Measurements from ENCODE around the gene BPIFB6. TPM values are rescaled to one million over a fixed set of nuclear protein-coding genes. Genes with fewer than 3 reads are reported as not detected.

The BPIFB6 gene
- total RNA-seq, 4 donors from 2014 or later = not detected

- no peaks in the 10 kb centered on the region for H3K36me3 ChIP-seq
- DNase-seq = no peak
- 43 to 53% methylated on average over 9 of the region's 9 CpGs for WGBS, 2 donors
- no peak for TF ChIP-seq POLR2A (IDR thresholded peaks at IDR 0.05)
- H3K4me1 ChIP-seq = no peaks in the 10 kb centered on the region
- H3K9me3 ChIP-seq = no peaks in the 10 kb centered on the region
- H3K27ac ChIP-seq = no peak overlapping the region
- peaks cover 0 to 22% (median 0%) of the 10 kb centered on the region in 4 donors for H3K27me3 ChIP-seq
- intact Hi-C loops (cut with DNase I) = no loop called here
- H3K4me3 ChIP-seq = no peak overlapping the region
Measured at GRCh38 chr20:33065785-33066184, 34.3 kb downstream of the BPIFB6 start.

GRCh38 chr20:33067806-33068205 lies 36.4 kb downstream of the BPIFB6 start:
- DNase-seq = no peak
- H3K4me3 ChIP-seq = no peak overlapping the region
- WGBS, 2 donors = 69% methylated on average over 3 of the region's 3 CpGs
- H3K4me1 ChIP-seq = no peaks in the 10 kb centered on the region
- no peak overlapping the region for H3K27ac ChIP-seq
- intact Hi-C loops (cut with DNase I) = no loop called here
- TF ChIP-seq, protein P1, sequence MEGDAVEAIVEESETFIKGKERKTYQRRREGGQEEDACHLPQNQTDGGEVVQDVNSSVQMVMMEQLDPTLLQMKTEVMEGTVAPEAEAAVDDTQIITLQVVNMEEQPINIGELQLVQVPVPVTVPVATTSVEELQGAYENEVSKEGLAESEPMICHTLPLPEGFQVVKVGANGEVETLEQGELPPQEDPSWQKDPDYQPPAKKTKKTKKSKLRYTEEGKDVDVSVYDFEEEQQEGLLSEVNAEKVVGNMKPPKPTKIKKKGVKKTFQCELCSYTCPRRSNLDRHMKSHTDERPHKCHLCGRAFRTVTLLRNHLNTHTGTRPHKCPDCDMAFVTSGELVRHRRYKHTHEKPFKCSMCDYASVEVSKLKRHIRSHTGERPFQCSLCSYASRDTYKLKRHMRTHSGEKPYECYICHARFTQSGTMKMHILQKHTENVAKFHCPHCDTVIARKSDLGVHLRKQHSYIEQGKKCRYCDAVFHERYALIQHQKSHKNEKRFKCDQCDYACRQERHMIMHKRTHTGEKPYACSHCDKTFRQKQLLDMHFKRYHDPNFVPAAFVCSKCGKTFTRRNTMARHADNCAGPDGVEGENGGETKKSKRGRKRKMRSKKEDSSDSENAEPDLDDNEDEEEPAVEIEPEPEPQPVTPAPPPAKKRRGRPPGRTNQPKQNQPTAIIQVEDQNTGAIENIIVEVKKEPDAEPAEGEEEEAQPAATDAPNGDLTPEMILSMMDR (IDR thresholded peaks at IDR 0.05) = no peak
- no peak for TF ChIP-seq POLR2A (IDR thresholded peaks at IDR 0.05)
- no peaks in the 10 kb centered on the region for H3K36me3 ChIP-seq
- no peaks in the 10 kb centered on the region for H3K9me3 ChIP-seq
- peaks cover 0 to 35% (median 0%) of the 10 kb centered on the region in 4 donors for H3K27me3 ChIP-seq

DNA sequence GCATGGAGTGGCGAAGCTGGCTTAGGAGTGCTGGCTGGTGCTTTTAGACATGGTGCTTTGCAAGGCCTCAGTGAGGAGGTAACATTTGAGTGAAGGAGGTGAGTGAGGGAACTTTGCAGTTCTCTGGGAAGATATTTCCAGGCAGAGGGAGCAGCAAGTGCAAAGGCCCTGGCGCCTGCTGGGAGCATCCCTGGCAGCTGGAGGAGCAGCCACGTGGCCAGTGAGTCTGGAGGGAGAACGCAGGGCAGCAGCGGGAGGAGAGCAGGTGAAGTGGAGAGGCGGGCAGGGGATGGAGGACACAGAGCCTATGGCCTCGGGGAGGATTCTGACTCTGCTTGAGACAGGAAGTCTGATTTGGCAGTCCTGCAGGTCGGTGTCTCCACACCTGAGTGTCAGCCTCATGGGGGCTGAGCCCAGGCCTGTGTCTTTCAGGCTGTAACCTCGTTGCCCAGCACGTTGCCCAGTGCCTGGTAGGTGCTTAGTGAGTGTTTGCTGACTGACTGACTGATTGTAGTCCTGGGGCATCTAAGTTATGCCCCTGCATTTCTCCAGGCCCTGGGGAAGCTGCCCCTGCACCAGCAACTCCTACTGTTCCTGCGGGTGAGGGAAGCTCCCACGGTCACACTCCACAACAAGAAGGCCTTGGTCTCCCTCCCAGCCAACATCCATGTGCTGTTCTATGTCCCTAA lies 36.9 kb downstream of the BPIFB6 start:
- 80 to 90% methylated on average over 6 to 7 of the region's 12 CpGs for WGBS, 2 donors
- no peaks in the 10 kb centered on the region for H3K9me3 ChIP-seq
- H3K36me3 ChIP-seq = no peaks in the 10 kb centered on the region
- H3K27me3 ChIP-seq = peaks cover 0 to 34% (median 0%) of the 10 kb centered on the region in 4 donors
- H3K4me3 ChIP-seq = no peak overlapping the region
- TF ChIP-seq, protein P1 (IDR thresholded peaks at IDR 0.05) = no peak
- no peak for TF ChIP-seq POLR2A (IDR thresholded peaks at IDR 0.05)
- DNase-seq = no peak
- intact Hi-C loops (cut with DNase I) = no loop called here
- no peak overlapping the region for H3K27ac ChIP-seq
- H3K4me1 ChIP-seq = no peaks in the 10 kb centered on the region

DNA sequence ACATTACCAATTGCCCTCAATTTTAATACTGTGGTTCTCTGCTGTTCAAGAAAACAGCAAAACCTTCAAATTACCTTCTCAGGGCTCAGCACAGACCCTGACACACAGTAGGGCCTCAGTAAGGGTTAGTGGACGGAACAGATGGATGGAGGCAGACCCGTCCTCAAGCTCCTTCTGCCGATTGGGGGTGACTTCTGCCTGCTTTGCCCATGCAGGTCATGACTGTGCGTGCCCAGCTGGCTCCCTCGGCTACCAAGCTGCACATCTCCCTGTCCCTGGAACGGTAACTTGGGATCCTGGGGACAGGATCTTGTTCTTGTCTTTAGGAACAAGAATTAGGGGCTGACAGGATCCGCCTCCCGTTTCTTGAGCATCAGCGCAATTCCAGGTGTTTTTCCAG lies 38.2 kb downstream of the BPIFB6 start:
- 82 to 90% methylated on average over 6 to 7 of the region's 9 CpGs for WGBS, 2 donors
- Histone ChIP-seq H3K9me3 (no peaks in the 10 kb centered on the region), H3K4me3 (no peak overlapping the region), H3K4me1 (no peaks in the 10 kb centered on the region), H3K36me3 (no peaks in the 10 kb centered on the region), H3K27ac (no peak overlapping the region), H3K27me3 (peaks cover 0 to 39% (median 0%) of the 10 kb centered on the region in 4 donors)
- no peak for DNase-seq
- TF ChIP-seq, protein P1 (IDR thresholded peaks at IDR 0.05) = no peak
- TF ChIP-seq POLR2A (IDR thresholded peaks at IDR 0.05) = no peak
- intact Hi-C loops (cut with DNase I) = no loop called here

GRCh38 chr20:33070111-33071053 lies 38.9 kb downstream of the BPIFB6 start:
- intact Hi-C loops (cut with DNase I) = no loop called here

More at GRCh38 chr20:33070111-33071053, 38.9 kb downstream of the BPIFB6 start:
- Histone ChIP-seq H3K36me3 (no peaks in the 10 kb centered on the region), H3K4me1 (no peaks in the 10 kb centered on the region), H3K27ac (no peak overlapping the region), H3K4me3 (no peak overlapping the region), H3K9me3 (no peaks in the 10 kb centered on the region), H3K27me3 (peaks cover 0 to 44% (median 0%) of the 10 kb centered on the region in 4 donors)
- WGBS, 2 donors = 61 to 79% methylated on average over 6 to 10 of the region's 19 CpGs
- TF ChIP-seq, protein P1 (IDR thresholded peaks at IDR 0.05) = no peak
- TF ChIP-seq POLR2A (IDR thresholded peaks at IDR 0.05) = no peak
- DNase-seq = no peak

All from esophagus squamous epithelium (tissue), 5 donors.